IgD-negative memory B cell (primary cell): Measurements from ENCODE around the gene GIMAP1. TPM values are rescaled to one million over a fixed set of nuclear protein-coding genes. Genes with fewer than 3 reads are reported as not detected.
A peak's percentile ranks its signal among the peaks of the same experiment; 100 is the strongest.

ENCODE experiments used
- H3K27ac Mint-ChIP-seq, 3 donors: one replicate each; pipeline ENCODE4 v1.8.0; 2020 to 2022; ENCODE audit warnings: mild to moderate bottlenecking in 3 of 3, mixed read lengths in 3 of 3, moderate library complexity in 1 of 3
- H3K27me3 Mint-ChIP-seq: one replicate; pipeline ENCODE4 v1.8.0; 2021; ENCODE audit warnings: mixed read lengths
- H3K36me3 Mint-ChIP-seq: one replicate; pipeline ENCODE4 v1.8.0; 2020; ENCODE audit warnings: mild to moderate bottlenecking, mixed read lengths
- H3K4me1 Mint-ChIP-seq, 3 donors: one replicate each; pipeline ENCODE4 v1.8.0; 2020 to 2022; ENCODE audit warnings: mixed read lengths in 3 of 3, mild to moderate bottlenecking in 1 of 3
- H3K4me3 Mint-ChIP-seq, 4 donors: one replicate each; pipeline ENCODE4 v1.8.0; 2020 to 2022; ENCODE audit warnings: mild to moderate bottlenecking in 4 of 4, mixed read lengths in 4 of 4, moderate library complexity in 3 of 4
- H3K9me3 Mint-ChIP-seq, 3 donors: one replicate each; pipeline ENCODE4 v1.8.0; 2020 to 2021; ENCODE audit warnings: mixed read lengths in 3 of 3, mild to moderate bottlenecking in 1 of 3
- polyA plus RNA-seq: library from polyadenylated mRNA; unstranded; fragments of 300-500 nt; fragmentation: Illumina TruSeq; gene quantifications from one replicate; pipeline ENCODE4 v1.2.3, GENCODE V29; 2021

Gene GIMAP1
- polyA plus RNA-seq, 1 donor from 2014 or later, result 3.0 TPM

DNA sequence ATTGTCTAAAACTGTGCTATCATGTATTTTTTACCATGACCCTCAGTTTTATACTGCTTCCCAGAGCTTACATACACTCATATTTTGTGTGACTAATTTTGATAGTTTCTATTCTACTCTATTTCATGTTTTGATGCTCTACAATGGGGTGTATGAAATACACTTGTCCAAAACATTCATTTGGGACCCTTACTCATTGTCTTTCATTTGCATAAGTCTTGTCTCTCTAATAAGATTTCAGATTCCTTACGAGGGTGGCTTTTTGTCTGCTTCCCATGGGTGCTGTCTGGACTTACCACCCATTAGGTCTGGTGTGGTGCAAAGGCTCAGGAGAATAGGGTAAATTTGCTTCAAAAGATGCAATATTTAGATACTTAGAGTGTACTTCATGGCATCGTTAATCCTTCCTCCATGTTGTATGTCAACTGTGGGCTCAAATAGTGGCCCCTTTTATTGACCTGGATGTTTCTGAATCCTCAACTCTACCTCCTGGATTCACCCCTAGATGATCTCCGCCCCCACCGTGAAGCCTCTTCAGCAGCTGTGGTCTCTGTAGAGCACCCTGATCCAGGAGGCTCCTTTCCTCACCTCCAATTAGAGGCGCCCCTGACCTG lies 17.2 kb downstream of the GIMAP1 start:
- Mint-ChIP-seq H3K27ac (no peak overlapping the region), H3K4me1 (peaks cover 2 to 5% (median 4%) of the 10 kb centered on the region in 3 donors), H3K4me3 (no peak overlapping the region), H3K27me3 (peaks cover 11% of the 10 kb centered on the region), H3K36me3 (no peaks in the 10 kb centered on the region), H3K9me3 (peaks cover 0 to 5% (median 0%) of the 10 kb centered on the region in 3 donors)

DNA sequence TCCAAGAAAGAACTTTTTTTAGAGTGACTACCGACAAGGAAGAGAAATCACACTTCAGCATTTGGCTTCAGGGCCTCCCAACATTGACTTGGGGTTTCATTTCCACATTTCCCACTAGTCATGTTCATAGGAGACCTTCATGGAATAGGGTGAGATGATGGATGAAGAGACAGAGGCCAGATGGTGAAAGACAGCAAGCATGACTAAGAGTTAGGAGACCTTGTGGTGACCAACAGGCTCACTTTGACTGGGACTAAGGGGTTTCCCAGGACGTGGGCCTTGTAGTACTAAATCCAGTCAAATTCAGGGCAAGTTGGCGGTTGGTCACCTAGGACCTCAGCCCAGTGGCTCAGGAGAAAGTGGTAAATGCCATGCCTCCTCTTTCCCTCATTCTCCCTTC lies 17.8 kb downstream of the GIMAP1 start:
- Mint-ChIP-seq H3K4me3 (no peak overlapping the region), H3K27ac (no peak overlapping the region), H3K9me3 (no peaks in the 10 kb centered on the region), H3K27me3 (peaks cover 13% of the 10 kb centered on the region), H3K4me1 (peaks cover 2 to 8% (median 5%) of the 10 kb centered on the region in 3 donors), H3K36me3 (no peaks in the 10 kb centered on the region)

- H3K4me3 Mint-ChIP-seq, result no peak overlapping the region
- peaks cover 2 to 8% (median 5%) of the 10 kb centered on the region in 3 donors for H3K4me1 Mint-ChIP-seq
- peaks cover 13% of the 10 kb centered on the region for H3K27me3 Mint-ChIP-seq
- no peaks in the 10 kb centered on the region for H3K9me3 Mint-ChIP-seq
- H3K27ac Mint-ChIP-seq, result no peak overlapping the region
- H3K36me3 Mint-ChIP-seq, result peaks cover 2% of the 10 kb centered on the region
These were observed 19.4 kb downstream of the GIMAP1 start for GRCh38 chr7:150735596-150736358.

- Mint-ChIP-seq H3K36me3 (peaks cover 2% of the 10 kb centered on the region), H3K9me3 (no peaks in the 10 kb centered on the region), H3K27ac (peak overlapping the region in 1 of 3 donors; percentile 80), H3K4me3 (peak overlapping the region in 3 of 4 donors; percentile 75 to 85 (median 75)), H3K4me1 (peaks cover 2 to 8% (median 5%) of the 10 kb centered on the region in 3 donors), H3K27me3 (peaks cover 14% of the 10 kb centered on the region)
These were observed 20.5 kb downstream of the GIMAP1 start for GRCh38 chr7:150736864-150737263.

DNA sequence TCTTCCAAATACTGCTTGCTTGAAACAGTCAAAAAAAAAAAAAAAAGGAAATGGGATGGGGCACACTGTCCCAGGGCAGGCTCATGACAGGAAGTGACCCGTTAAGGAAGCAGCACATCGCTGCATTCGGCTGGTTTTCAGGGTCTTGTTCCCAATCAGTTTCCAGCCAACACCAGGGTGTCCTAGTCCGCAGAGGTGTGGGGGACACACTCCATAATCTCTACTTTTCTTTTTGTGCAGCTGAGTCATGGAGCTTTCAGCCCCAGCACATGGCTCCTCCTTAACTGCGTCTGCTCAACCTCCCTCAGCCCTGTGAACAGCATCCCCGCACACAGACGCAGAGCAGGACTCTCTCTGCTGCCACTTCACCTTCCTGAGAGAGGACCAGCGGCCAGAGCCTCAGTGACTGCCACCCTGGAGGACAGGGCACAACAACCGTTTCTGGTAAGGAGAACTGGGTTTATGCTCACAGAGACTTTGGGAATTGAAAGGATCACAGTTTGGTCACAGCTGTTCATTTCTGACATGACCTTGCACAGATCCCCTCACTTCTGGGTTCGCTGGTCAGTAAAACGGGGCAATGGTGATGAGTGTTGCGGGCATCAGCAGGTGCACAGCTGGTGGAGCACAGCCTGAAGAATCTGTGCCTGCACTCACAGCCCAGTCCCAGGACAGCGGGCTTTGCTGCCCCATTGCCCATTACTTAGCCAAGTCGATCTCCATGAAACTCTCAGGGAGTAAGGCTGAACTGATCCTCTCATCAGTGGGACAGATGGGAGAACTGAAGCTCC lies 21.0 kb downstream of the GIMAP1 start, which contains the start of gene GIMAP5:
Gene GIMAP5, plus strand, starts transcription at position 154 of the 791 bp plus-strand sequence. CDS start 3,467 bp downstream, outside the sequence.
- peaks cover 2% of the 10 kb centered on the region for H3K36me3 Mint-ChIP-seq
- peak within 1 kb of the TSS; percentile 74 to 85 (median 75) for H3K4me3 Mint-ChIP-seq
- H3K27ac Mint-ChIP-seq, result peak within 1 kb of the TSS in 2 of 3 donors; percentile 0 to 80
- peaks cover 17% of the 10 kb centered on the region for H3K27me3 Mint-ChIP-seq
- H3K4me1 Mint-ChIP-seq, result peaks cover 2 to 8% (median 5%) of the 10 kb centered on the region in 3 donors
- no peaks in the 10 kb centered on the region for H3K9me3 Mint-ChIP-seq

DNA sequence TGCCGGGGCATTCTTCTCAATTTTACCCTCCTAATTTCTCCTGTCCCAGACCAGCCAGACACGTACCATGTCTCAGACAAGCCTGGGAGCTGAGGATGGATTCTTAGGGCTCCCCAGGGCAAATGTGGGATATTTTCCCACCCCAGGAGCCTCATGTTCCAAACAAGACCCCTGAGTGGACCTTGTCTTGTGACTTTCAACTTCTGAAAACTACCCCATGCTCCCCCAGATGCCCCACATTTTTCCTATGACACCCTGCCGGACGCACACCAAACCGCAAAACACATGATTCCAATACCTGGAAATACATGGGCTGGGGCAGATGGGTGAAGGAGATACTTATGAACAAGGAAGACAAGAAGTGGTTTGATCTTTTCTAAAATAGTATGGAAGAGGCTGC lies 21.7 kb downstream of the GIMAP1 start:
- Mint-ChIP-seq H3K4me3 (peak overlapping the region; percentile 74 to 85 (median 75)), H3K27me3 (peaks cover 17% of the 10 kb centered on the region), H3K9me3 (no peaks in the 10 kb centered on the region), H3K27ac (peak overlapping the region in 2 of 3 donors; percentile 0 to 49), H3K36me3 (peaks cover 2% of the 10 kb centered on the region), H3K4me1 (peaks cover 2 to 8% (median 5%) of the 10 kb centered on the region in 3 donors)

DNA sequence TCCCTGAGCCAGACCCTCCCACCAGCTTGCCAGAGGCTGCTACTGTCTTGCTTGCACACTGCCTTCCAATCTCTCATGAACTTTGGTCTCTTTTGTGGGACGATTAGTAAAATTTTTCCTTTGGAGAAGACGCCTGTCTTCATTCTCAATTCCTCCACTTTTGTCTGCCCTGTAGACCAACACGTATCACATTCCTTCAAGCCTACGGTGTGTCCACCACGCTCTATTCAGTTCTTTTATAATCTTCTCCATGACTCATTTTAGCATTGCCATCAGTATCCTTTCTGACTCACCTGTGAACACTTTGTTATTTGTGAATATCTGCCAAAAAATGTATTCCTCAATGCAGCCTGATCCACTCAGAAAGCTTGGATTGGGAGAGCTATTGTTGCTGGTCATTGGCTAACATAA lies 22.2 kb downstream of the GIMAP1 start:
- Mint-ChIP-seq H3K27ac (peak overlapping the region in 2 of 3 donors; percentile 0 to 49), H3K36me3 (peaks cover 4% of the 10 kb centered on the region), H3K4me1 (peaks cover 2 to 8% (median 5%) of the 10 kb centered on the region in 3 donors), H3K9me3 (no peaks in the 10 kb centered on the region), H3K4me3 (peak overlapping the region in 3 of 4 donors; percentile 69 to 85 (median 75)), H3K27me3 (peaks cover 17% of the 10 kb centered on the region)

DNA sequence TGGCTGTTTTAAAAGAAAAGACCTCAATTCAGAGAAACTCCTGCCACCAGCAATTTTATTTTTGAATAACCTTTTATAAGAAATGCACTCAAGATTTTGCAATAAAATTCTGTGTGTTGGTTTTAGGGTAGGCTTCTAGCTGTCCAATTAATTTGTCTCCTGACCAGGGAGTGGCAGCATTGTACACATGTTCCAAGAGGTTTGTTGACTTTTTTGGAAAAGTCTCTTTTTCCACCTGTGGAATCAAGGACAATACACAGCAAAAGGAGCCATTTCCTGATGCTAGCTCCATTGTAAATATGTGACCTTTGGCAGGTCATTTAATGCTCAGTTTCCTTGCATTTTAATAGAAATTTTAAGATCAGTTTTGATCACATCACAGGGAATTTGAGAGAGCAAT lies 22.6 kb downstream of the GIMAP1 start:
- Mint-ChIP-seq H3K4me3 (peak overlapping the region in 2 of 4 donors; percentile 69 to 75), H3K36me3 (peaks cover 4% of the 10 kb centered on the region), H3K27ac (peak overlapping the region in 1 of 3 donors; percentile 0), H3K27me3 (peaks cover 18% of the 10 kb centered on the region), H3K9me3 (no peaks in the 10 kb centered on the region), H3K4me1 (peaks cover 2 to 8% (median 5%) of the 10 kb centered on the region in 3 donors)

DNA sequence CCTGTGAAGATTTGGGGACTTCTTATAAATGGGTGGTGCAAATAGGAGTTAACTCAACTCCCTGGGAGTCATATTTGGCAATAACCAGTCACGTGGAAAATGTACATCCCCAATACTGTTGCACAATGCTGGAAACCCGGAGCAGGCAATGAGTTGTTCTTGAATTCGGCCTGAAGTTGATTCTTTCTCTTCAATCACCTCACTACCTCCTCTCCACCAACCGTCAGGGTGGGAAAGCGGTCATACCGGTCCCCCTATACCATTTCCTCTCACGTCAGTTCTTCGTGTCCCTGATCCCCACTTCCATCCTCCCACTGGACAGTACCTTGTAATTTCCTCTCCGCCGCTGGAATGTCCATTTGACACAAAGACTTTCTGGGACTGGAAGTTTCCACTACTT lies 23.6 kb downstream of the GIMAP1 start:
- H3K4me1 Mint-ChIP-seq, result peaks cover 4 to 8% (median 5%) of the 10 kb centered on the region in 3 donors
- H3K36me3 Mint-ChIP-seq, result peaks cover 4% of the 10 kb centered on the region
- peaks cover 18% of the 10 kb centered on the region for H3K27me3 Mint-ChIP-seq
- no peak overlapping the region for H3K27ac Mint-ChIP-seq
- no peaks in the 10 kb centered on the region for H3K9me3 Mint-ChIP-seq
- H3K4me3 Mint-ChIP-seq, result peak overlapping the region in 2 of 4 donors; percentile 45 to 49

GRCh38 chr7:150742286-150742968 lies 26.0 kb downstream of the GIMAP1 start:
- no peaks in the 10 kb centered on the region for H3K9me3 Mint-ChIP-seq
- H3K4me3 Mint-ChIP-seq, result peak overlapping the region in 1 of 4 donors; percentile 31
- peaks cover 3 to 8% (median 3%) of the 10 kb centered on the region in 3 donors for H3K4me1 Mint-ChIP-seq
- H3K27me3 Mint-ChIP-seq, result peaks cover 19% of the 10 kb centered on the region
- peak overlapping the region in 1 of 3 donors; percentile 3 for H3K27ac Mint-ChIP-seq
- peaks cover 4% of the 10 kb centered on the region for H3K36me3 Mint-ChIP-seq

DNA sequence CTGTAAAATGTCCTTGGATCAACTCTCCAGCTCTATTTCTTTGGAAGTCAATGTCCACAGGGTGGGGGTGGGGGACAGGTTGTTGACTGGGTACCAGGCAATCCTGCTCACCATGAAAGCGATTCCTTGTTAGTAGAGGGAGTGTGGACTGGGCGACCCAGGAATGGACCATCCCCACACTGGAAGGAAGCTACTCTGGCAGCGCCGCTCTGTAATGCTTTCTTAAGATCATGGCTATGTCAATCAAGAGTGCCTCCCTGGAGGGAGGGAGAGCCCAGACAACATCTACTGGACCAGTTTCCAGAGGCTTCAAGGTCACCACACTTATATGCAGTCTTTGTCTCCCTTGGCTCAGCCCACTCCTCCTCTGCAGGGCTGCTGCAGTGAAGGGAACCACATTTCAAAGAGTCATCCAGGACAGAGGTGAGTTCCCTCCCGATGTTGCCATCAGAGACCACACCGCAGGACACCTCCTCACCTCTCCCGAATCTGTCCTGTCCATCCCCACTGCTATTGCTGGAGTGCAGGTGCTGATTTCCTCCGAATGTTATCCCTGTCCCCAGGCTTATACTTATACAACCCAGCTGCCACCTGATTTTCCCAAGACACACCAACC lies 27.7 kb downstream of the GIMAP1 start:
- Mint-ChIP-seq H3K4me3 (peak overlapping the region in 1 of 4 donors; percentile 18), H3K9me3 (no peaks in the 10 kb centered on the region), H3K4me1 (peaks cover 0 to 2% (median 0%) of the 10 kb centered on the region in 3 donors), H3K27me3 (peaks cover 12% of the 10 kb centered on the region), H3K36me3 (peaks cover 4% of the 10 kb centered on the region), H3K27ac (no peak overlapping the region)

GRCh38 chr7:150745086-150745485 lies 28.7 kb downstream of the GIMAP1 start:
- no peaks in the 10 kb centered on the region for H3K9me3 Mint-ChIP-seq
- peaks cover 0 to 2% (median 0%) of the 10 kb centered on the region in 3 donors for H3K4me1 Mint-ChIP-seq
- H3K36me3 Mint-ChIP-seq, result peaks cover 4% of the 10 kb centered on the region
- H3K4me3 Mint-ChIP-seq, result no peak overlapping the region
- peak overlapping the region in 2 of 3 donors; percentile 3 to 80 for H3K27ac Mint-ChIP-seq
- H3K27me3 Mint-ChIP-seq, result peaks cover 10% of the 10 kb centered on the region

DNA sequence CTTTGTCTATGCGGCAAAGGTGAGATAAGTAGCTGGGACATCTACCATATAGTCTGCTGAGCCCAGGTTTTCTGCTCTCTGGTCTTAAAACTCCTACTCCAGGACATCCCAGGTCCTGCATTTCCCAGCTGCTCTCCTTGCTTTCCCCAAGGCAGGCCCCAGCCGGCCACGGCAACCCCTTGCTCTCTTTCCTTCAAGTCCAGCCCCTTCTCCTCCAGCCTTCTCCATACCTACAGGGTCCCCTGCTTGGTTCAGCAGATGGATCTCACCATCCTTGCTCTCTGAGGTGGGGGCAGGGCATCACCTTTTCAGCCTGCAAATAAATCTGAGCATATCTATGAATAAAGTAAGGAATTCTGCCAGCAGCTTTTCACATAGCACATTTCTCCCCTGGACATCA lies 29.5 kb downstream of the GIMAP1 start:
- H3K27ac Mint-ChIP-seq, result peak overlapping the region in 1 of 3 donors; percentile 80

GRCh38 chr7:150746921-150747320 lies 30.5 kb downstream of the GIMAP1 start:
- Mint-ChIP-seq H3K27ac (no peak overlapping the region), H3K36me3 (peaks cover 2% of the 10 kb centered on the region), H3K27me3 (peaks cover 6% of the 10 kb centered on the region), H3K4me1 (peaks cover 0 to 2% (median 0%) of the 10 kb centered on the region in 3 donors), H3K4me3 (no peak overlapping the region), H3K9me3 (no peaks in the 10 kb centered on the region)

More for the DNA sequence above, 29.5 kb downstream of the GIMAP1 start:
- Mint-ChIP-seq H3K36me3 (peaks cover 2% of the 10 kb centered on the region), H3K4me3 (no peak overlapping the region), H3K27me3 (peaks cover 8% of the 10 kb centered on the region), H3K4me1 (peaks cover 0 to 2% (median 0%) of the 10 kb centered on the region in 3 donors), H3K9me3 (no peaks in the 10 kb centered on the region)
